GM12873 (cell line): ENCODE measurements around the gene PUSL1.

Experiments
- TF ChIP-seq, protein P1 (sequence below): IDR thresholded peaks from 2 replicates; pipeline ENCODE4 v1.5.1; 2012; ENCODE audit warnings: low read depth, mild to moderate bottlenecking, moderate library complexity, low read length, control low read depth; ENCODE audit not compliant: insufficient read depth; ENCODE audit errors: missing control alignments

PUSL1 gene

DNA sequence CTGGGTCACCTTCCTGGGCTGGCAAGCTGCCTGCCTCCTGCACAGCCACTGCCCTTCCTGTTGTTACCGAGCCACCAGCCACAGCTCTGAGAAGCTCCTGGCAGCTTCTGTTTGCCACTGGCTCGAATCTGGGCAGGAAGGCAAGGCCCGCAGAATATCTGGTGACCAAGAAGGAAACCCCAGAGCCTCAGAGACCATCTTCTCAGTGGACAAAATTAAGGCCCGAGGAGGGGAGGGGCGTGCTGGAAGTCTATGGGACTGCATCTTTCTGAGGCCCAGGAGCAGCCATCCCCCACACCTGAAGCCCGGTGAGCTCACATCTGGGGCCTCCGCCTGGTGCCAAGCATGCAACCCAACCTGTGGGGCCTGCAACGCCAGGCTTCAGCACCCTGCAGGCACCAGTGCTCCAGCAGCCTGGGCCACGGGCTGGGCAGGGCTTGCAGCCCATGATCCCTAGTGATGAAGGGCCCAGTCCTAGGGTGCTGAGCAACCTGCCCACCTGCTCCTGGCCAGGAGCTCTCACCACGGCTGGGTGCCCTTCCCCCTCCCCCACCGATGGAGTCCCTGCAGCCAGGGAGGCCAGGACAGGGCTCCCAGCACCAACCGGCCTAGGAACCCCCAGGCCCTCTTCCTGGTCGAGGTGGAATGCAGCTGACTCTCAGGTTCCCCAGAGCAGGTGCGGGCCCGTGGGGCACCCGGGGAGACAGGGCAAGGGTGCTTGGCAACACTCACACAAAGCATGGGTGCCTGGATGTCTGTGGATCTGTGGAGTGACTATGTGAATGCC is 17.1 kb downstream of the PUSL1 start:
- TF ChIP-seq, protein P1, sequence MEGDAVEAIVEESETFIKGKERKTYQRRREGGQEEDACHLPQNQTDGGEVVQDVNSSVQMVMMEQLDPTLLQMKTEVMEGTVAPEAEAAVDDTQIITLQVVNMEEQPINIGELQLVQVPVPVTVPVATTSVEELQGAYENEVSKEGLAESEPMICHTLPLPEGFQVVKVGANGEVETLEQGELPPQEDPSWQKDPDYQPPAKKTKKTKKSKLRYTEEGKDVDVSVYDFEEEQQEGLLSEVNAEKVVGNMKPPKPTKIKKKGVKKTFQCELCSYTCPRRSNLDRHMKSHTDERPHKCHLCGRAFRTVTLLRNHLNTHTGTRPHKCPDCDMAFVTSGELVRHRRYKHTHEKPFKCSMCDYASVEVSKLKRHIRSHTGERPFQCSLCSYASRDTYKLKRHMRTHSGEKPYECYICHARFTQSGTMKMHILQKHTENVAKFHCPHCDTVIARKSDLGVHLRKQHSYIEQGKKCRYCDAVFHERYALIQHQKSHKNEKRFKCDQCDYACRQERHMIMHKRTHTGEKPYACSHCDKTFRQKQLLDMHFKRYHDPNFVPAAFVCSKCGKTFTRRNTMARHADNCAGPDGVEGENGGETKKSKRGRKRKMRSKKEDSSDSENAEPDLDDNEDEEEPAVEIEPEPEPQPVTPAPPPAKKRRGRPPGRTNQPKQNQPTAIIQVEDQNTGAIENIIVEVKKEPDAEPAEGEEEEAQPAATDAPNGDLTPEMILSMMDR, result no peak

GRCh38 chr1:1326075-1326605 is 17.7 kb downstream of the PUSL1 start:
- TF ChIP-seq, protein P1, result no peak

DNA sequence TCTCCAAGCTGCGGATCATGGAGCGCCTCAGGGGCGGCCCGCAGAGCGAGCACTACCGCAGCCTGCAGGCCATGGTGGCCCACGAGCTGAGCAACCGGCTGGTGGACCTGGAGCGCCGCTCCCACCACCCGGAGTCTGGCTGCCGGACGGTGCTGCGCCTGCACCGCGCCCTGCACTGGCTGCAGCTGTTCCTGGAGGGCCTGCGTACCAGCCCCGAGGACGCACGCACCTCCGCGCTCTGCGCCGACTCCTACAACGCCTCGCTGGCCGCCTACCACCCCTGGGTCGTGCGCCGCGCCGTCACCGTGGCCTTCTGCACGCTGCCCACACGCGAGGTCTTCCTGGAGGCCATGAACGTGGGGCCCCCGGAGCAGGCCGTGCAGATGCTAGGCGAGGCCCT is 18.9 kb downstream of the PUSL1 start:
- TF ChIP-seq, protein P1, result no peak

- TF ChIP-seq, protein P1, result no peak
These were observed 19.9 kb downstream of the PUSL1 start for GRCh38 chr1:1328254-1328653.

DNA sequence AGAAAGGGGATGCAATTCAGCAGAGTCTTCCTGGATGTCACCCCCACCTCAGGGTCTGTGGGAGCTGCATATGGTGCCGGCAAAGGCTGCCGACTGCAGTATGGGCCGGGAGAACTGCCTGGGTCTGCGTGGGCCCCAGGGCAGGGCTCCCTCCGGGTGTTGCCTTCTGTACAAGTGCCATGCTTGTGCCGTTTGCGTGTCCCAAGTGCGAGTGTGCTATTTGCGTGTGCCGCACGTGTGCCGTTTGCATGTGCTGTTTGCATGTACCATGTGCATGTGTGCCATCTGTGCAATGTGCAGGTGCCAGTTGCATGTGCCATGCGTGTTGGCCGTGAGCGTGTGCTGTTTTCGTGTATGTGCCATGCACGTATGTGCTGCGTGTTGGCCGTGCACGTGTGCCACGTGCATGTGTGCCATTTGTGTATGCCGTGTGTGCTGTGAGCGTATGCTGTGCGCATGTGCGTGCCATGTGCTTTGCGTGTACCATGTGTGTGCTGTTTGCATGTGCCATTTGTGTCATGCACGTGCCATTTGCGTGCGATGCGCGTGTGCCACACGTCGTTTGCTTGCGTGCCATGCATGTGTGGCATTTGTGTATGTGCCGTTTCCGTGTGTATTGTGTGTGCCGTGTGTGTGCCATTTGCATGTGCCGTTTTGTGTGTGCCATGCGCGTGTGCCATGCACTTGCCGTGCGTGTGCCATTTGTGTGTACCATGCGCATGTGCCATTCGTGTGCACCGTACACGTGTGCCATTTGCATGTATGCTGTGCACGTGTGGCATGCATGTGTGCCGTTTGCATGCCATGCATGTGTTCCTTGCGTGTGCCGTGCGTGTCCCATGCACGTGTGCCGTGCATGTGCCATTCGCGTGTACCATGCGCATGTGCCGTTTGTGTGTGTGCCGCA is 21.2 kb downstream of the PUSL1 start:
- TF ChIP-seq, protein P1, result no peak

DNA sequence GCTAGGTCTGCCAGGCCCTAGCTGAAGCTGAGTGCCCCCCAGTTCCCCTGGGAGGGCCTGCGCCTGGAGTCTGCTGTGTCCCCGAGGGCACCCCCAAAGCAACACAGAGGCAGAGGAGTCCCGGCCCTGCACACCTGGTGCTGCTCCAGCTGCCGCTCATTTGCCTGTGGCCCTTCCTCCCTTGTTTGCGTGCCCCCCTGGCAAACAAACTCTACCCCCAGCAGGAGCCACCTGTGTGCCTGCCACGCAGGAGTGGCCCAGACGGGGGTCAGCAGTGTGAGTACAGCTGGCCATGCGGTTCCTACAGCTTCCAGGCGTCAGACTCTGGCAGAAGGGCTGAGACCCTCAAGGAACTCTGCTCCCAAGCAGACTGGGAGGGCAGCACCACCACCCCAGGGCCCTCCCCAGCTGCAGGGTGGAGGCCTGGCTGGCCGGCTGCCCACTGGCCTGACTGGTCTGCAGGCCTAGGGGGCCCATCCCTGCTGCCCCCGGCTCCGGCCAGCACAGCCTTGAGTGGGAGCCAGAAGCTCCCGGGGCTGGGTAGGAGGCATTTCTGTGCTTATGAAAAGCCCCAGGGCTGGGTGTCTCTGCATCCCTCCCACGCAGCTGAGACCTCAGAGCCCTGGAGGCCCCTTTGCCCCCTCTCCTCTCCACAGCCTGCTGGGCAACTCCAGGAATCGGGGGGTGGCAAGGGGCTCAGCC is 22.1 kb downstream of the PUSL1 start:
- TF ChIP-seq, protein P1, result no peak
